Endothelial cell of umbilical vein (primary cell): ENCODE measurements around the gene TEDC1. TPM values are rescaled to one million over a fixed set of nuclear protein-coding genes. Genes with fewer than 3 reads are reported as not detected.

Experiments used
- BruUV-seq: library from RNA; stranded (reverse); fragments of 400-500 nt; replicated peaks from 2 replicates; lab custom pipeline; 2021; lab: Mats Ljungman, UMichigan
- CTCF ChIA-PET: fragments of 300-600, 350-600 bp; sonication (Branson Sonifier 250); formaldehyde crosslinking; loops from one replicate; lab custom pipeline; 2021; ENCODE audit warnings: antibody characterized with exemption, inconsistent platforms; lab: Charles Lee
- POLR2A ChIA-PET: fragments of 300-600, 350-600 bp; sonication (Branson Sonifier 250); formaldehyde crosslinking; loops from one replicate; lab custom pipeline; 2021; ENCODE audit warnings: antibody characterized with exemption, inconsistent platforms; lab: Charles Lee
- DNase-seq: peaks from one replicate; pipeline ENCODE4 v3.0.0-alpha.2; 2011; ENCODE audit warnings: low read depth, low spot score
- FAIRE-seq: peaks from 2 replicates; lab custom pipeline; 2011; peaks lifted over from hg19 to GRCh38; lab: Jason Lieb, UNC
- H2AFZ ChIP-seq: 2 replicates; pipeline ENCODE4 v1.6.0; 2012; ENCODE audit warnings: low read depth, low read length, control low read depth, inconsistent platforms
- H3K27ac ChIP-seq: 2 replicates; pipeline ENCODE4 v1.5.1; 2011; ENCODE audit warnings: low read depth, mild to moderate bottlenecking, control low read depth, low read length, moderate library complexity; ENCODE audit not compliant: insufficient read depth
- H3K27me3 ChIP-seq, 2 experiments: 2 replicates each; pipeline versions ENCODE4 v1.6.0 to v1.6.1; 2011; ENCODE audit warnings: low read length in 2 of 2, mixed read lengths in 1 of 2; ENCODE audit not compliant: control insufficient read depth in 2 of 2, insufficient read depth in 2 of 2
- H3K36me3 ChIP-seq, 2 experiments: 2 replicates in 1 of 2; 3 replicates in 1 of 2; pipeline ENCODE4 v1.5.1; 2011; ENCODE audit warnings: low read length in 2 of 2, mild to moderate bottlenecking in 1 of 2, moderate library complexity in 1 of 2; ENCODE audit not compliant: control insufficient read depth in 2 of 2, insufficient read depth in 2 of 2; ENCODE audit errors: extremely low read depth in 1 of 2
- H3K4me1 ChIP-seq: 3 replicates; pipeline ENCODE4 v1.5.1; 2011; ENCODE audit warnings: mild to moderate bottlenecking, low read length; ENCODE audit not compliant: control insufficient read depth, insufficient read depth; ENCODE audit errors: extremely low read depth
- H3K4me2 ChIP-seq: 2 replicates; pipeline ENCODE4 v1.6.1; 2011; ENCODE audit warnings: low read length, control low read depth, mixed read lengths; ENCODE audit not compliant: insufficient read depth
- H3K4me3 ChIP-seq, 3 experiments: fragments of 200-600 bp in 1 of 3; sonication (generic), shearing (Covaris generic) in 1 of 3; replicated peaks in 1 of 3; 2 replicates each; pipeline ENCODE4 v1.5.1; 2011 to 2016; ENCODE audit warnings: control low read depth in 3 of 3, low read length in 3 of 3, mild to moderate bottlenecking in 2 of 3, inconsistent platforms in 1 of 3, low read depth in 1 of 3, moderate library complexity in 1 of 3; ENCODE audit not compliant: insufficient read depth in 1 of 3
- H3K79me2 ChIP-seq: 2 replicates; pipeline ENCODE4 v1.6.0; 2012; ENCODE audit warnings: low read length, inconsistent platforms; ENCODE audit not compliant: control insufficient read depth, insufficient read depth
- H3K9ac ChIP-seq: replicated peaks from 2 replicates; pipeline ENCODE3; 2011; ENCODE audit warnings: low read length, control low read depth; ENCODE audit not compliant: insufficient read depth; ENCODE audit errors: extremely low read depth
- H3K9me1 ChIP-seq: replicated peaks from 3 replicates; pipeline ENCODE4 v1.6.0; 2011; ENCODE audit warnings: mild to moderate bottlenecking, low read length; ENCODE audit not compliant: control insufficient read depth, insufficient read depth; ENCODE audit errors: extremely low read depth
- H3K9me3 ChIP-seq: replicated peaks from 2 replicates; pipeline ENCODE4 v1.5.1; 2012; ENCODE audit warnings: low read length, inconsistent platforms; ENCODE audit not compliant: control insufficient read depth, insufficient read depth
- H4K20me1 ChIP-seq: replicated peaks from 2 replicates; pipeline ENCODE3; 2011; ENCODE audit warnings: mild to moderate bottlenecking, low read length; ENCODE audit not compliant: control insufficient read depth, insufficient read depth; ENCODE audit errors: extremely low read depth
- CTCF ChIP-seq, 2 donors: IDR thresholded peaks; 1 replicate in 1 of 2; 2 replicates in 1 of 2; pipeline ENCODE4 v1.5.1; 2011; ENCODE audit warnings: low read length in 2 of 2, mild to moderate bottlenecking in 2 of 2, moderate library complexity in 2 of 2, control low read depth in 1 of 2, inconsistent platforms in 1 of 2, low read depth in 1 of 2; ENCODE audit not compliant: insufficient read depth in 1 of 2; ENCODE audit errors: extremely low read depth in 1 of 2
- EZH2 ChIP-seq: IDR thresholded peaks from 2 replicates; pipeline ENCODE4 v1.6.1; 2012; ENCODE audit warnings: borderline replicate concordance, low read depth, mild to moderate bottlenecking, moderate library complexity, low read length, inconsistent platforms; ENCODE audit not compliant: severe bottlenecking
- FOS ChIP-seq: IDR thresholded peaks from 2 replicates; pipeline ENCODE4 v1.6.1; 2011; ENCODE audit warnings: mild to moderate bottlenecking, low read length, moderate library complexity, borderline replicate concordance; ENCODE audit not compliant: insufficient read depth
- GATA2 ChIP-seq: IDR thresholded peaks from 2 replicates; pipeline ENCODE4 v1.7.0; 2011; ENCODE audit warnings: low read depth, mild to moderate bottlenecking, moderate library complexity, mixed read lengths, low read length; ENCODE audit not compliant: insufficient read length, insufficient read depth
- JUN ChIP-seq: IDR thresholded peaks from 2 replicates; pipeline ENCODE4 v1.6.1; 2011; ENCODE audit warnings: borderline replicate concordance, low read depth; ENCODE audit not compliant: insufficient read length, insufficient read depth
- MAX ChIP-seq: IDR thresholded peaks from 2 replicates; pipeline ENCODE4 v1.6.1; 2011; ENCODE audit not compliant: insufficient read depth, insufficient read length
- MYC ChIP-seq: IDR thresholded peaks from one replicate; pipeline ENCODE4 v1.6.1; 2011; ENCODE audit warnings: mild to moderate bottlenecking, low read depth, low read length
- POLR2A ChIP-seq: IDR thresholded peaks from 2 replicates; pipeline ENCODE4 v1.6.1; 2012; ENCODE audit warnings: low read depth, mild to moderate bottlenecking, control low read depth, low read length
- POLR2AphosphoS5 ChIP-seq: IDR thresholded peaks from 2 replicates; pipeline ENCODE4 v1.6.1; 2012; ENCODE audit warnings: low read depth, mild to moderate bottlenecking, control low read depth, low read length, moderate library complexity; ENCODE audit not compliant: insufficient read depth
- dilution Hi-C: fragments of 300-500 bp; cut with MboI; formaldehyde crosslinking; loops from one replicate; pipeline ENCODE4 v1.15.0; 2019; ENCODE audit warnings: low sequenced_read_pairs; ENCODE audit not compliant: extremely low pct_ligation_motif_present
- intact Hi-C: fragments of 100-400 bp; cut with micrococcal nuclease; formaldehyde crosslinking; loops from one replicate; pipeline ENCODE4 v1.10.0; 2022
- polyA plus RNA-seq, 4 experiments: library from polyadenylated mRNA; depleted of rRNA in 3 of 4; stranded (reverse) in 3 of 4; unstranded in 1 of 4; fragments of >200 nt; gene quantifications; 2 replicates each; pipeline versions ENCODE4 v1.2.1 to v1.2.3, GENCODE V29; 2011 to 2012; ENCODE audit warnings: missing spikeins in 1 of 4
- total RNA-seq: library from RNA; stranded (reverse); gene quantifications from 2 replicates; pipeline ENCODE4 v1.2.3, GENCODE V29; 2021

Gene TEDC1
- total and polyA plus RNA-seq, 2 donors (not counting 3 experiments of a cell fraction or from before 2014, with no cell fraction given) = 16.5 to 25.3 TPM

- H3K79me2 ChIP-seq = no peaks in the 10 kb centered on the region
- H3K4me1 ChIP-seq = peaks cover 6% of the 10 kb centered on the region
- no peak for FAIRE-seq
- dilution Hi-C loops (no loop called here), intact Hi-C loops (no loop called here)
- H3K9me3 ChIP-seq = no peaks in the 10 kb centered on the region
- ChIA-PET CTCF (interaction anchor here (1.2 to 1.8 kb wide), 4 partner anchors 11 to 163 kb away, joined by 4 to 15 read pairs (median 4); no protein-coding TSS in a partner anchor), POLR2A (no interaction called here)
- no peaks in the 10 kb centered on the region for H3K36me3 ChIP-seq
- H4K20me1 ChIP-seq = no peaks in the 10 kb centered on the region
- no peak overlapping the region for H3K4me2 ChIP-seq
- H2AFZ ChIP-seq = no peak overlapping the region
- no peak for DNase-seq
- no peak for TF ChIP-seq CTCF (IDR thresholded peaks at IDR 0.05; ENCODE audit: extremely low read depth in 1 of 2, insufficient read depth in 1 of 2, low read depth in 1 of 2, low read length in 2 of 2)
- no peak for TF ChIP-seq MYC
- no peak for TF ChIP-seq GATA2
- no peak for TF ChIP-seq EZH2
- no peak for TF ChIP-seq MAX
- TF ChIP-seq JUN = no peak
- no peak for TF ChIP-seq POLR2A
- no peak for TF ChIP-seq POLR2AphosphoS5
- TF ChIP-seq FOS = no peak
- no peak overlapping the region for H3K9ac ChIP-seq
- no TSS peak for BruUV-seq
- H3K27me3 ChIP-seq = no peaks in the 10 kb centered on the region
- H3K4me3 ChIP-seq = no peak overlapping the region
- H3K9me1 ChIP-seq = no peaks in the 10 kb centered on the region
- no peak overlapping the region for H3K27ac ChIP-seq
These were observed 42.3 kb downstream of the TEDC1 start for GRCh38 chr14:105533391-105533790.
